Bronchial epithelial cell (primary cell): ENCODE results near the gene TCFL5. TPM values are rescaled to one million over a fixed set of nuclear protein-coding genes. Genes with fewer than 3 reads are reported as not detected.

Source experiments
- DNase-seq: peaks from one replicate; pipeline ENCODE4 v3.0.0-alpha.2; 2010; ENCODE audit warnings: low read depth
- FAIRE-seq: peaks from 2 replicates; lab custom pipeline; 2011; peaks lifted over from hg19 to GRCh38; lab: Jason Lieb, UNC
- H3K27me3 ChIP-seq: 2 replicates; pipeline ENCODE4 v1.5.1; 2011; ENCODE audit warnings: low read length; ENCODE audit not compliant: control insufficient read depth, insufficient read depth
- H3K36me3 ChIP-seq: 2 replicates; pipeline ENCODE4 v1.5.1; 2011; ENCODE audit warnings: low read length; ENCODE audit not compliant: control insufficient read depth, insufficient read depth
- H3K4me3 ChIP-seq: 2 replicates; pipeline ENCODE4 v1.5.1; 2011; ENCODE audit warnings: mild to moderate bottlenecking, low read depth, low read length, control low read depth
- CTCF ChIP-seq: IDR thresholded peaks from 2 replicates; pipeline ENCODE4 v1.5.1; 2011; ENCODE audit warnings: mild to moderate bottlenecking, moderate library complexity, low read length, control low read depth, inconsistent platforms; ENCODE audit not compliant: insufficient read depth, severe bottlenecking
- total RNA-seq: library from RNA; depleted of rRNA; stranded (reverse); fragments of >200 nt; gene quantifications from 2 replicates; pipeline ENCODE4 v1.2.1, GENCODE V29; 2014

The TCFL5 gene
- total RNA-seq, 1 donor from 2014 or later = 14.5 TPM

GRCh38 chr20:62831854-62832211, 29.8 kb downstream of the TCFL5 start:
- Histone ChIP-seq H3K36me3 (no peaks in the 10 kb centered on the region), H3K27me3 (no peaks in the 10 kb centered on the region), H3K4me3 (no peak overlapping the region)
- TF ChIP-seq CTCF = no peak
- FAIRE-seq (no peak), DNase-seq (no peak)

- no peak for TF ChIP-seq CTCF
- H3K36me3 ChIP-seq = no peaks in the 10 kb centered on the region
- H3K27me3 ChIP-seq = no peaks in the 10 kb centered on the region
- DNase-seq (no peak), FAIRE-seq (no peak)
- no peak overlapping the region for H3K4me3 ChIP-seq
Measured at GRCh38 chr20:62831361-62831788, 30.2 kb downstream of the TCFL5 start.

- Histone ChIP-seq H3K4me3 (no peak overlapping the region), H3K36me3 (no peaks in the 10 kb centered on the region)
- no peak for FAIRE-seq
Measured at GRCh38 chr20:62830821-62831220, 30.8 kb downstream of the TCFL5 start.

GRCh38 chr20:62830251-62830650, 31.4 kb downstream of the TCFL5 start:
- Histone ChIP-seq H3K4me3 (no peak overlapping the region), H3K36me3 (no peaks in the 10 kb centered on the region), H3K27me3 (no peaks in the 10 kb centered on the region)
- DNase-seq = no peak
- TF ChIP-seq CTCF = no peak
- FAIRE-seq = no peak

More at GRCh38 chr20:62830821-62831220, 30.8 kb downstream of the TCFL5 start:
- TF ChIP-seq CTCF = no peak
- DNase-seq = no peak
- no peaks in the 10 kb centered on the region for H3K27me3 ChIP-seq

GRCh38 chr20:62829231-62830230, 32.1 kb downstream of the TCFL5 start:
- H3K27me3 ChIP-seq = no peaks in the 10 kb centered on the region
- no peaks in the 10 kb centered on the region for H3K36me3 ChIP-seq
- no peak for FAIRE-seq
- no peak overlapping the region for H3K4me3 ChIP-seq
- TF ChIP-seq CTCF = no peak
- no peak for DNase-seq
